Lower leg skin (tissue), 3 donors: ENCODE measurements around the gene SRRM4.

Experiments
- CTCF ChIP-seq, 3 donors: fragments of 450-650 bp; IDR thresholded peaks; one replicate each; pipeline ENCODE4 v1.5.1; 2016; ENCODE audit warnings: antibody characterized with exemption in 3 of 3, mild to moderate bottlenecking in 3 of 3, moderate library complexity in 2 of 3
- POLR2A ChIP-seq, 2 donors: fragments of 450-650 bp; IDR thresholded peaks; one replicate each; pipeline ENCODE4 v1.6.1; 2016 to 2017; ENCODE audit warnings: antibody characterized with exemption in 2 of 2, mild to moderate bottlenecking in 1 of 2, moderate library complexity in 1 of 2

GRCh38 chr12:118959348-118959747, 22.0 kb upstream of the SRRM4 start:
- TF ChIP-seq POLR2A (IDR thresholded peaks at IDR 0.05) (no peak), CTCF (IDR thresholded peaks at IDR 0.05) (no peak)
